HG03025 (cell line): ENCODE measurements around the gene C11orf65.
"Not testable (repeated sequence)": the region's sequence is repeated elsewhere in the genome, so short reads cannot be mapped to it uniquely, and the experiment has no call there.

Source experiments
- ATAC-seq: cut with Tn5 transposase; IDR thresholded peaks from one replicate; pipeline ENCODE4 v1.9.1; 2021; ENCODE audit warnings: mild to moderate bottlenecking, moderate library complexity; ENCODE audit not compliant: unreplicated experiment, low FRiP score

The C11orf65 gene

GRCh38 chr11:108474664-108475463 is 7.5 kb upstream of the C11orf65 start:
- ATAC-seq, result no peak

- ATAC-seq, result no peak
Measured at GRCh38 chr11:108472681-108473080, 5.4 kb upstream of the C11orf65 start.

- ATAC-seq, result no peak
Measured at GRCh38 chr11:108468478-108468864, 1.1 kb upstream of the C11orf65 start.

DNA sequence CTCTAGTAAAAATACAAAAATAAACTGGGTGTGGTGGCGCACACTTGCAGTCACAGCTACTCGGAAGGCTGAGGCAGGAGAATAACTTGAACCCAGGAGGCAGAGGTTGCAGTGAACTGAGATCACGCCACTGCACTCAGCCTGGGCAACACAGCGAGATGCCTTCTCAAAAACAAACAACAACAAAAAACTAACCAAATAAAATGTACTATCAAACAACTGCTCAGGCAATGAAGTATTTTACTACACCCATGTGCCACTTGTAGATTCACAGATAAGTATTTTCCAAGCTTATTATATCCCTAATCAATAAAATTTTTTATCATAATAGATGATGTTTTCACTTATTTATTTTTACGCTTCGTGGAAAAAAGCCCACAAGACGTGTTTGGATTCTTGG is 924 bp downstream of the C11orf65 start:
- no peak for ATAC-seq

DNA sequence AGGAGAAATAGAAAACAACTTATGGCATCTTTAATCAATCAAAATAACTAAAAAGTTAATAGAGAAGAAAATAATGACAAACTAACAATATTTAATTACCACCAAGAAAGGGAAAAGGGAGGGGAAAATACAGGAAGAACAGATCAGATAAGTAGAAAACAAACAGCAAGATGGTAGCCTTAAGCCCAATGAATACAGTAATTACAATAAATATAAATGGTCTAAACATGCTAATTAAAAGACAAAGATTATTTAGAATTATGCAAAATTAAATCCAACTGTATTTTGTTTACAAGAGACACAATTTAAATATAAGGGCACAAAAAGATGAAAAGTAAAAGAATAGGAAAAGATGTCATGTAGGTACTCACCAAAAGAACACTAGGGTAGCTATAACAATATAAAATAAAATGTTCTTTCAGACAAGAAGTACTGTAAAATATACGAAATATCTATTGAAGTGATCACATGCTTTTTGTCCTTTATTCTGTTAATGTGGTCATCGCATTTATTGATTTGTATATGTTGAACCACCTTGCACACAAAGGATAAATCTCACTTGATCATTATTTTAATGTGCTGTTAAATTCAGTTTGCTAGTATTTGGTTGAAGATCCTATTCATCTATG is 14.0 kb downstream of the C11orf65 start:
- ATAC-seq, result no peak

DNA sequence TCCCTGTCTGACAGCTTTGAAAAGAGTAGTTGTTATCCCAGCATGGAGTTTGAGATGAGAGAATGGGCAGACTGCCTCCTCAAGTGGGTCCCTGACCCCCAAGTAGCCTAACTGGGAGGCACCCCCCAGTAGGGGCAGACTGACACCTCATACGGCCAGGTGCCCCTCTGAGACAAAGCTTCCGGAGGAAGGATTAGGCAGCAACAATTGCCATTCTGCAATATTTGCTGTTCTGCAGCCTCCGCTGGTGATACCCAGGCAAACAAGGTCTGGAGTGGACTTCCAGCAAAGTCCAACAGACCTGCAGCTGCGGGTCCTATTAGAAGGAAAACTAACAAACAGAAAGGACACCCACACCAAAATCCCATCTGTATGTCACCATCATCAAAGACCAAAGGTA is 25.9 kb downstream of the C11orf65 start:
- ATAC-seq, result not testable (repeated sequence)

DNA sequence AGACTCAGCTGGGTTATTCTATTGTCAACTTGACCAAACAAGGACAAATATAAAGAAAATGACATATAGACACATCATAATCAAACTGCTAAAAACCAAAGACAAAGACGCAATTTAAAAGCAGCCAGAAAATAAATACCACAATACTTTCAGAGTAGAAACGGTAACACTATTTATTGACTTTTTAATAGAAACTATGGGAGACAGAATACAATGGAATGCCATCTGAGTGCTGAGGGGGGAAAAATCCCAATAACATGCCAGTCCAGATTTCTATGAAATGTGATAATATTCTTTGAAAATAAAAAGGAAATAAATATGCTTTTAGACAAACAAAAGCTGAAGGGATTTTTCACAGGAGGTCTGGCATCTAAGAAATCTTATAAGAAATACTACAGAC is 30.7 kb downstream of the C11orf65 start:
- ATAC-seq, result no peak

GRCh38 chr11:108435066-108435465 is 32.3 kb downstream of the C11orf65 start:
- no peak for ATAC-seq

DNA sequence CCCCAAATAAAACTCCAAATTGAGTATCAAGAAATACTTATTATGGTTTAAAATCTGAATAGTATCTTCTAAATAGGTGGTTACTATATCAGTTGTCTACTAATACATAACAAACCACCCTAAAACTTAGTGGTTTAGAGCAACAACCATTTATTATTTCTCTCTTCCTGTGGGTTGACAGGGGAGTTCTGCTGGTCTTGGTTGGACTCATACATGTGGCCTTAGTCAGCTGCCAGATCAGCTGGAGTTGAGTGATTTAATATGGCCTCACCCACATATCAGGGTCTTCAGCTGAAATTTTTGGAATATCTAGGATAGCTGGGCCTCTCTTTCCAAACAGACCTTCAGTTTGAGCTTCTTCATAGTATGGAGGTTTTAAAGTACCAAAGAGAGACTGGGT is 34.5 kb downstream of the C11orf65 start:
- no peak for ATAC-seq

DNA sequence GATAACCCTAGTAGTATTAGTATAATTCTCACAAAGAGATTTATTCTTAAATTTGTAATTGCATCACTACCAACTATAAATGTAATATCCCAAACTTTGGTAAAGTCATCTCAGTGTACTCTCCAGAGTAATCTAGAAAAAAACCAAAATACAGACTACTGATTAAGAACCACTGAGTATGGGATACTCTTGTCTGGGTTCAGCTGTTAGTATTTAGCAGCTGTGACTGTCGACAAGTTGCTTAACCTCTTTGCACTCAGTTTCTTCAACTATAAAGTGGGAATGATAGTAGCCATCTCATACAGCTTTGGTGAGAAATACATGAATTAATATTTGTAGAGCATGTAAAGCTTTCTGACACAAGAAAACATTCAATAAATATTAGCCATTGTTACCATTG is 35.3 kb downstream of the C11orf65 start:
- ATAC-seq, result no peak

DNA sequence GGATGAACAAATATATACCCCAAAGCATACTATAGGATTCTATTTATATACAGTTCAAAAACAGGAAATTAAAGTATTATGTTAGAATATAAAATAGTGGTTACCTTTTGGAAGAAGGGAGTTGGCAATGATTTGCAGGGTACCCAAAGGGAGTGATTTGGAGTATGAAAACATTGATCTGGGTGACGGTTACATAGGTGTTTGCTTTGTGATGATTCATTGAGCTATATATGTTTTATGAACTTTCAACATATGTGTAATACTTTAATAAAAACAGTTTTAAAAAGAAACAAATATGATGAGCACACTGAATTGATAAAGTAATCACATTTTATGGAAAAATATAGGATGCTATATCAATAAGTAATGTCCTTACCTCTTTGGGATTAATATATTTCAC is 36.0 kb downstream of the C11orf65 start:
- ATAC-seq, result no peak

- not testable (repeated sequence) for ATAC-seq
Measured at GRCh38 chr11:108417551-108417950, 49.8 kb downstream of the C11orf65 start.

- no peak for ATAC-seq
Measured at GRCh38 chr11:108414958-108415357, 52.4 kb downstream of the C11orf65 start.

DNA sequence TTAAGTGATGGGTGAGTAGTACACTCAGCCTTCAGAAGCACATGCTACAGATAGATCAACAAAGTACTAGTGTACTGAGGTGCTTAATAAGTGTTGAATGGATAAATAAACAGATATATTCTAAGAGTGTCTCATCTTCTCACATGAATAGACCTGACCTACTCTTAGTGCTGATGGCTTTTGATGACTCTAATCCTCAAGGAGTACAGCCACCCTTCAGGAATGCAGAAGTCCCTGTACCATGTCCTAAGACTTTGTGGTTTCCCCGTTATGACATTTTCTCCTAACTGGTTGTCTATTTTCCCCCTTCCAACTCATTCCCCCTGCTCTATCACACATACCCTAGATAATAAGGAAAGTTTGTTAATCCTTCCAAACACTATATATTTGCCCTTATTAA is 61.6 kb downstream of the C11orf65 start:
- no peak for ATAC-seq

- ATAC-seq, result no peak
Measured at GRCh38 chr11:108403052-108403451, 64.3 kb downstream of the C11orf65 start.

DNA sequence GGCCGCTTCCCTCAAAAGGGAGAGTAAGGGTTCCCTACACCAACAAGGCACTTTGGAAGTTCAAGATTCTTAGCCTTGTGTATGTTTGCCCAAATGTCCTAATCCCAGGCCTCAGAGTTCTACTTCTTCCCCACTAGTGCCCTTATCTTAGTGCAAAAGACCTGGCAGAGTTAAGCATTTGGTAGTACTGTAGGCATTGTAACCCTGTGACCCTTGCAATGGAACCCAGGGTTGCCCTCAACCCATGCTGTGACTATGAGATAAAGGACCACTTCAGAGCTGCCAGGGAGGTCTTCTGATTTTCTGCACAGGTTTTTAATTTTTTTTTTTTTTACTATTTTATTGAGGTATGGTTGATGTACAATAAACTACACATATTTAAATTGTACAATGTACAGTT is 65.1 kb downstream of the C11orf65 start:
- ATAC-seq, result no peak

- ATAC-seq, result no peak
Measured at GRCh38 chr11:108398439-108398838, 68.9 kb downstream of the C11orf65 start.

GRCh38 chr11:108396672-108397071 is 70.7 kb downstream of the C11orf65 start:
- not testable (repeated sequence) for ATAC-seq

DNA sequence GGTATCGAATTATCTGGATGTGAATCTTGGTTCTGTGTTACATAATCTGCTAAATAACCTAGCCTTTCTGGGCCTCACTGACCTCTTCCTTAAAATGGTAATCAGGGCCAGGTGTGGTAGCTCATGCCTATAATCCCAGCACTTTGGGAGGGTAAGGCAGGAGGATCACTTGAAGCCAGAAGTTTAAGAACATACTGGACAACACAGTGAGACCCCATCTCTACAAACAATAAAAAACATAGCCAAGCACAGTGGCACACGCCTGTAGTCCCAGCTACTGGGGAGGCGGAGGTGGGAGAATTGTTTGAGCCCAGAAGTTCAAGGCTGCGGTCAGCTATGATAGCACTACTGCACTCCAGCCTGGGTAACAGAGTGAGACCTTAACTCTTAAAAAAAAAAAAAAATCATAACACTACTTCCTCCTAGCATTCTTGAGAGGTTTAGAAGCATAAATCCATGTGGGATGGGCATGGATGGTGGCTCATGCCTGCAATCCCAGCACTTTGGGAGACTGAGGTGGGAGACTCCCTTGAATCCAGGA is 72.5 kb downstream of the C11orf65 start:
- no peak for ATAC-seq

- no peak for ATAC-seq
Measured at GRCh38 chr11:108393046-108393445, 74.3 kb downstream of the C11orf65 start.

- ATAC-seq, result no peak
Measured at GRCh38 chr11:108392353-108392752, 75.0 kb downstream of the C11orf65 start.

GRCh38 chr11:108388576-108388975 is 78.8 kb downstream of the C11orf65 start:
- no peak for ATAC-seq
